Lower leg skin (tissue), 3 donors: ENCODE data around the gene ANKRD13C.

Experiments
- POLR2A ChIP-seq, 2 donors: fragments of 450-650 bp; IDR thresholded peaks; one replicate each; pipeline ENCODE4 v1.6.1; 2016 to 2017; ENCODE audit warnings: antibody characterized with exemption in 2 of 2, mild to moderate bottlenecking in 1 of 2, moderate library complexity in 1 of 2
- TF ChIP-seq, protein P1 (sequence below), 3 donors: fragments of 450-650 bp; IDR thresholded peaks; one replicate each; pipeline ENCODE4 v1.5.1; 2016; ENCODE audit warnings: antibody characterized with exemption in 3 of 3, mild to moderate bottlenecking in 3 of 3, moderate library complexity in 2 of 3

DNA sequence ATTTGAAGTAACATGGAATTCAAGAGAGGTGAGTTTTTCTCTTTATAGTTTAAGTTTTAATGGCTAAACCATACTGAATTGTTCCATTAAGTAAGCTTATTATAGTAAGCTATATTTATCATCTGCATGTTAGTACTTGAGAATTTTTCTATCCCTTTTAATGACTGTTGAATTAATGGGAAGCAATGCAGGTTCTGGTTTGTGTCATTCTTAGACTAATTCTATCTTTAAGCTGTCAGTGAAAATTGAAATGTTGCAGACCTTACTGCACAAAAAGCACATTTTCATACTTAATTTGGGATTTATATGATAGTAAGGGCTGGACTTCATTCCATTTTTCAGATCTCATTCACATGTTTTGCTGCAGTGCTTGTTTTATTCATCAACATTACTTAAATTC, 107.4 kb downstream of the ANKRD13C start:
- no peak for TF ChIP-seq POLR2A (IDR thresholded peaks at IDR 0.05)
- TF ChIP-seq, protein P1, sequence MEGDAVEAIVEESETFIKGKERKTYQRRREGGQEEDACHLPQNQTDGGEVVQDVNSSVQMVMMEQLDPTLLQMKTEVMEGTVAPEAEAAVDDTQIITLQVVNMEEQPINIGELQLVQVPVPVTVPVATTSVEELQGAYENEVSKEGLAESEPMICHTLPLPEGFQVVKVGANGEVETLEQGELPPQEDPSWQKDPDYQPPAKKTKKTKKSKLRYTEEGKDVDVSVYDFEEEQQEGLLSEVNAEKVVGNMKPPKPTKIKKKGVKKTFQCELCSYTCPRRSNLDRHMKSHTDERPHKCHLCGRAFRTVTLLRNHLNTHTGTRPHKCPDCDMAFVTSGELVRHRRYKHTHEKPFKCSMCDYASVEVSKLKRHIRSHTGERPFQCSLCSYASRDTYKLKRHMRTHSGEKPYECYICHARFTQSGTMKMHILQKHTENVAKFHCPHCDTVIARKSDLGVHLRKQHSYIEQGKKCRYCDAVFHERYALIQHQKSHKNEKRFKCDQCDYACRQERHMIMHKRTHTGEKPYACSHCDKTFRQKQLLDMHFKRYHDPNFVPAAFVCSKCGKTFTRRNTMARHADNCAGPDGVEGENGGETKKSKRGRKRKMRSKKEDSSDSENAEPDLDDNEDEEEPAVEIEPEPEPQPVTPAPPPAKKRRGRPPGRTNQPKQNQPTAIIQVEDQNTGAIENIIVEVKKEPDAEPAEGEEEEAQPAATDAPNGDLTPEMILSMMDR (IDR thresholded peaks at IDR 0.05): no peak
